GM23338 (cell line): ENCODE measurements around the gene ZNFX1. TPM values are rescaled to one million over a fixed set of nuclear protein-coding genes. Genes with fewer than 3 reads are reported as not detected.

Experiments
- ATAC-seq: fragments of 200-7000 bp; cut with Tn5 transposase; 3 replicates; pipeline ENCODE4 v1.9.1; 2020
- DNase-seq: peaks from one replicate; pipeline ENCODE4 v3.0.0-alpha.2; 2015; ENCODE audit warnings: low spot score
- H2AFZ ChIP-seq: fragments of 200-600 bp; sonication (generic); 2 replicates; pipeline ENCODE4 v1.8.0; 2016; ENCODE audit warnings: antibody characterized with exemption, mild to moderate bottlenecking, moderate library complexity
- H3F3A ChIP-seq: fragments of 200-600 bp; sonication (generic); replicated peaks from 2 replicates; pipeline ENCODE4 v1.8.0; 2017; ENCODE audit warnings: antibody characterized with exemption, mixed run types, low read depth
- H3K27ac ChIP-seq: fragments of 200-600 bp; sonication (generic); 2 replicates; pipeline ENCODE4 v1.6.1; 2016; ENCODE audit warnings: low read depth
- H3K27me3 ChIP-seq: fragments of 200-600 bp; sonication (generic); 2 replicates; pipeline ENCODE4 v1.8.0; 2016; ENCODE audit warnings: mild to moderate bottlenecking, mixed run types, moderate library complexity; ENCODE audit not compliant: insufficient read depth
- H3K36me3 ChIP-seq: fragments of 200-600 bp; sonication (generic); 2 replicates; pipeline ENCODE4 v1.8.0; 2016; ENCODE audit warnings: mild to moderate bottlenecking; ENCODE audit not compliant: insufficient read depth
- H3K4me1 ChIP-seq: fragments of 200-600 bp; sonication (generic); 2 replicates; pipeline ENCODE4 v1.8.0; 2016; ENCODE audit warnings: mild to moderate bottlenecking, moderate library complexity; ENCODE audit not compliant: insufficient read depth
- H3K4me2 ChIP-seq: fragments of 200-600 bp; sonication (generic); 2 replicates; pipeline ENCODE4 v1.7.1; 2017; ENCODE audit warnings: mixed run types
- H3K4me3 ChIP-seq: fragments of 200-600 bp; sonication (generic); 2 replicates; pipeline ENCODE4 v1.6.1; 2016; ENCODE audit warnings: mixed run types
- H3K79me2 ChIP-seq: fragments of 200-600 bp; sonication (generic); replicated peaks from 2 replicates; pipeline ENCODE4 v1.8.0; 2017; ENCODE audit warnings: mild to moderate bottlenecking; ENCODE audit not compliant: insufficient read depth
- H3K9me2 ChIP-seq: fragments of 200-600 bp; sonication (generic); 2 replicates; pipeline ENCODE4 v1.8.0; 2017; ENCODE audit not compliant: insufficient read depth
- H4K20me1 ChIP-seq: fragments of 200-600 bp; sonication (generic); replicated peaks from 2 replicates; pipeline ENCODE4 v1.8.0; 2017; ENCODE audit warnings: mild to moderate bottlenecking; ENCODE audit not compliant: insufficient read depth
- H3K27ac Mint-ChIP-seq: 2 replicates; pipeline ENCODE4 v1.8.0; 2020; ENCODE audit warnings: inconsistent platforms, mild to moderate bottlenecking, moderate library complexity, mixed read lengths
- H3K27me3 Mint-ChIP-seq: 3 replicates; pipeline ENCODE4 v1.8.0; 2022; ENCODE audit warnings: low read depth, mild to moderate bottlenecking, moderate library complexity, mixed read lengths, inconsistent platforms; ENCODE audit not compliant: insufficient read depth, poor library complexity
- H3K36me3 Mint-ChIP-seq: 3 replicates; pipeline ENCODE4 v1.8.0; 2021; ENCODE audit warnings: low read depth, mild to moderate bottlenecking, inconsistent platforms, moderate library complexity, mixed read lengths
- H3K4me1 Mint-ChIP-seq: 3 replicates; pipeline ENCODE4 v1.8.0; 2020; ENCODE audit warnings: mild to moderate bottlenecking, inconsistent platforms, mixed read lengths
- H3K4me3 Mint-ChIP-seq: 3 replicates; pipeline ENCODE4 v1.8.0; 2021; ENCODE audit warnings: moderate library complexity, mild to moderate bottlenecking, inconsistent platforms, mixed read lengths
- H3K9me3 Mint-ChIP-seq: 3 replicates; pipeline ENCODE4 v1.8.0; 2020; ENCODE audit warnings: moderate library complexity, mild to moderate bottlenecking, inconsistent platforms, mixed read lengths
- CREB1 ChIP-seq: fragments of 250-450 bp; sonication (Bioruptor Pico); IDR thresholded peaks from 2 replicates; pipeline ENCODE4 v1.5.0; 2020; ENCODE audit warnings: low read depth, mild to moderate bottlenecking, moderate library complexity
- EZH2 ChIP-seq: fragments of 200-600 bp; sonication (generic); IDR thresholded peaks from one replicate; pipeline ENCODE4 v1.8.0; 2017; ENCODE audit warnings: antibody characterized with exemption, mild to moderate bottlenecking, low read depth; ENCODE audit not compliant: unreplicated experiment
- EZH2phosphoT487 ChIP-seq: fragments of 200-600 bp; sonication (generic); IDR thresholded peaks from one replicate; pipeline ENCODE4 v1.8.1; 2018; ENCODE audit warnings: antibody characterized with exemption; ENCODE audit not compliant: unreplicated experiment
- JUNB ChIP-seq: IDR thresholded peaks from one replicate; pipeline ENCODE4 v1.6.1; 2016; ENCODE audit warnings: antibody characterized with exemption; ENCODE audit not compliant: unreplicated experiment
- NANOG ChIP-seq: IDR thresholded peaks from 2 replicates; pipeline ENCODE4 v1.6.1; 2016; ENCODE audit warnings: antibody characterized with exemption, borderline replicate concordance
- POLR2AphosphoS5 ChIP-seq: IDR thresholded peaks from 2 replicates; pipeline ENCODE4 v1.6.1; 2016; ENCODE audit warnings: antibody characterized with exemption, low read depth
- STAT1 ChIP-seq: IDR thresholded peaks from one replicate; pipeline ENCODE4 v1.6.1; 2016; ENCODE audit warnings: antibody characterized with exemption; ENCODE audit not compliant: unreplicated experiment
- ZNF114 ChIP-seq: fragments of 250-450 bp; sonication (Bioruptor Pico); IDR thresholded peaks from 2 replicates; pipeline ENCODE4 v1.5.0; 2020; ENCODE audit warnings: mild to moderate bottlenecking, moderate library complexity
- ZNF331 ChIP-seq: fragments of 250-450 bp; sonication (Bioruptor Pico); IDR thresholded peaks from 2 replicates; pipeline ENCODE4 v1.5.0; 2020; ENCODE audit warnings: low read depth, mild to moderate bottlenecking, moderate library complexity
- polyA plus RNA-seq: library from polyadenylated mRNA; unstranded; fragments of >200 nt; fragmentation: Nextera tagmentation; extraction: Ambion mirVana; gene quantifications from 2 replicates; pipeline ENCODE4 v1.2.1, GENCODE V29; 2016
- total RNA-seq: library from RNA; depleted of rRNA; stranded (reverse); fragments of >200 nt; shearing (Covaris generic); gene quantifications from 2 replicates; pipeline ENCODE4 v1.2.3, GENCODE V29; 2014
- TF ChIP-seq, protein P1 (sequence below): IDR thresholded peaks from one replicate; pipeline ENCODE4 v1.6.1; 2018; ENCODE audit warnings: antibody characterized with exemption; ENCODE audit not compliant: unreplicated experiment
- TF ChIP-seq, protein P2 (sequence below): fragments of 250-450 bp; sonication (Bioruptor Pico); IDR thresholded peaks from 2 replicates; pipeline ENCODE4 v1.5.0; 2020; ENCODE audit warnings: mild to moderate bottlenecking, moderate library complexity
- TF ChIP-seq, protein P3 (sequence below): IDR thresholded peaks from 2 replicates; pipeline ENCODE4 v1.6.1; 2016; ENCODE audit warnings: antibody characterized with exemption
- TF ChIP-seq, protein P4 (sequence below), 2 experiments: fragments of 200-600 bp in 1 of 2; sonication (generic) in 1 of 2; conservative IDR thresholded peaks; 2 replicates each; pipeline versions ENCODE4 v1.5.1 to v1.6.1; 2016 to 2017; ENCODE audit warnings: antibody characterized with exemption in 2 of 2, low read depth in 2 of 2, mild to moderate bottlenecking in 2 of 2, moderate library complexity in 1 of 2

Gene ZNFX1
- total and polyA plus RNA-seq, 2 experiments from 2014 or later: 6.1 to 12.1 TPM

DNA sequence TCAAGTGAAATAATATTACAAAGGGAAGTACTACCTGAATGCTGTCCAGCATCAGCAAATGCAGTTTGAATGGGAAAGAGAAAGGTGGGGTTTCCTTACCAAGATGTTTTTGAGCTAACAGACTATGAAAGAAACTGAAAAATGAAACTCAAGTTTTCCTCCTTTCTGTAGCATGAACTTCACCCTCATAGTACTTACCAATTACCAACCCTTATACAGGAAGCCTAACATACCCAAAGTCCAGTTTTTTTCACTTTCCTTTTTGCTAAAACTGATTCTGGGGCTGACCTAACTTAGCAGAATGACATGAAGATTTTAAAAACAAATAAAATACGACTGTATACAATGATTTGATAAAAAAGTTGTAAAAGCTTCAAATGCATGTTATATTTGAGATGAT is 5.2 kb downstream of the ZNFX1 start (continued):
- TF ChIP-seq, protein P1, sequence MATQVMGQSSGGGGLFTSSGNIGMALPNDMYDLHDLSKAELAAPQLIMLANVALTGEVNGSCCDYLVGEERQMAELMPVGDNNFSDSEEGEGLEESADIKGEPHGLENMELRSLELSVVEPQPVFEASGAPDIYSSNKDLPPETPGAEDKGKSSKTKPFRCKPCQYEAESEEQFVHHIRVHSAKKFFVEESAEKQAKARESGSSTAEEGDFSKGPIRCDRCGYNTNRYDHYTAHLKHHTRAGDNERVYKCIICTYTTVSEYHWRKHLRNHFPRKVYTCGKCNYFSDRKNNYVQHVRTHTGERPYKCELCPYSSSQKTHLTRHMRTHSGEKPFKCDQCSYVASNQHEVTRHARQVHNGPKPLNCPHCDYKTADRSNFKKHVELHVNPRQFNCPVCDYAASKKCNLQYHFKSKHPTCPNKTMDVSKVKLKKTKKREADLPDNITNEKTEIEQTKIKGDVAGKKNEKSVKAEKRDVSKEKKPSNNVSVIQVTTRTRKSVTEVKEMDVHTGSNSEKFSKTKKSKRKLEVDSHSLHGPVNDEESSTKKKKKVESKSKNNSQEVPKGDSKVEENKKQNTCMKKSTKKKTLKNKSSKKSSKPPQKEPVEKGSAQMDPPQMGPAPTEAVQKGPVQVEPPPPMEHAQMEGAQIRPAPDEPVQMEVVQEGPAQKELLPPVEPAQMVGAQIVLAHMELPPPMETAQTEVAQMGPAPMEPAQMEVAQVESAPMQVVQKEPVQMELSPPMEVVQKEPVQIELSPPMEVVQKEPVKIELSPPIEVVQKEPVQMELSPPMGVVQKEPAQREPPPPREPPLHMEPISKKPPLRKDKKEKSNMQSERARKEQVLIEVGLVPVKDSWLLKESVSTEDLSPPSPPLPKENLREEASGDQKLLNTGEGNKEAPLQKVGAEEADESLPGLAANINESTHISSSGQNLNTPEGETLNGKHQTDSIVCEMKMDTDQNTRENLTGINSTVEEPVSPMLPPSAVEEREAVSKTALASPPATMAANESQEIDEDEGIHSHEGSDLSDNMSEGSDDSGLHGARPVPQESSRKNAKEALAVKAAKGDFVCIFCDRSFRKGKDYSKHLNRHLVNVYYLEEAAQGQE: no peak
- TF ChIP-seq EZH2 (no peak), NANOG (no peak), ZNF331 (no peak), ZNF114 (CRISPR knock-in tag) (no peak), CREB1 (CRISPR knock-in tag) (no peak), POLR2AphosphoS5 (no peak), JUNB (no peak)

DNA sequence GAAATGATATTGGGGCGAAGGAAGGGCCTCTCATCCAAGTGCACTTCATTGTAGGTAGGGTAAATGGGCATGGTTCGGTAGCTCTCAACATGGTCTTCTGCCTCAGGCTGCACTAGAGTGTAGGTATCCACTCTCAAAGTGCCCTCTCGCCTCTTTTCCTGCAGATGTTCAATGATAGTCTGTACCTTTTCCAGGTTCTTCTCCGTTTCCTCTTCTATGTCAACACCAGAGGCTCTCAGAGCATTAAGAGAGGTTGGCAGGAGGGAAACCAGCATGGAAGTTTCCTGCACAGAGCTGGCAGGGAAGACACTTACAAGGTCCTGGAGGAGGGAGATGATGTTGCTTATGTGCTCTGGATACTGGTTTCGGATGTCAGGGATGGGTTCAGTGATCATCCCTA is 7.1 kb downstream of the ZNFX1 start:
- no peak overlapping the region for H3K27ac ChIP-seq
- peaks cover 76% of the 10 kb centered on the region for H3K79me2 ChIP-seq
- H3K27me3 Mint-ChIP-seq: peaks cover 3% of the 10 kb centered on the region
- peaks cover 31% of the 10 kb centered on the region for H4K20me1 ChIP-seq
- peaks cover 1% of the 10 kb centered on the region; the same call in 1 of the 3 replicates for H3K4me1 Mint-ChIP-seq
- peaks cover 3% of the 10 kb centered on the region; the same call in 1 of the 3 replicates for H3K9me3 Mint-ChIP-seq
- no peak for ATAC-seq
- H3K4me2 ChIP-seq: no peak overlapping the region
- H3K27ac Mint-ChIP-seq: no peak overlapping the region
- H3F3A ChIP-seq: peaks cover 5% of the 10 kb centered on the region; the same call in 1 of the 2 replicates
- H3K36me3 Mint-ChIP-seq: peaks cover 66% of the 10 kb centered on the region
- DNase-seq: no peak
- H2AFZ ChIP-seq: no peak overlapping the region
- no peaks in the 10 kb centered on the region; the same call in 1 of the 2 replicates for H3K4me1 ChIP-seq
- H3K4me3 Mint-ChIP-seq: no peak overlapping the region; the same call in 2 of the 3 replicates
- H3K9me2 ChIP-seq: 0 out of 2 replicates have a peak, but pooled peaks cover 3% of the 10 kb centered on the region
- peaks cover 51% of the 10 kb centered on the region for H3K36me3 ChIP-seq
- no peak overlapping the region for H3K4me3 ChIP-seq
- H3K27me3 ChIP-seq: no peaks in the 10 kb centered on the region
- TF ChIP-seq CREB1 (CRISPR knock-in tag) (no peak), NANOG (no peak), JUNB (no peak), EZH2phosphoT487 (no peak), ZNF331 (no peak), ZNF114 (CRISPR knock-in tag) (no peak), POLR2AphosphoS5 (no peak), STAT1 (no peak)
- TF ChIP-seq, protein P2, sequence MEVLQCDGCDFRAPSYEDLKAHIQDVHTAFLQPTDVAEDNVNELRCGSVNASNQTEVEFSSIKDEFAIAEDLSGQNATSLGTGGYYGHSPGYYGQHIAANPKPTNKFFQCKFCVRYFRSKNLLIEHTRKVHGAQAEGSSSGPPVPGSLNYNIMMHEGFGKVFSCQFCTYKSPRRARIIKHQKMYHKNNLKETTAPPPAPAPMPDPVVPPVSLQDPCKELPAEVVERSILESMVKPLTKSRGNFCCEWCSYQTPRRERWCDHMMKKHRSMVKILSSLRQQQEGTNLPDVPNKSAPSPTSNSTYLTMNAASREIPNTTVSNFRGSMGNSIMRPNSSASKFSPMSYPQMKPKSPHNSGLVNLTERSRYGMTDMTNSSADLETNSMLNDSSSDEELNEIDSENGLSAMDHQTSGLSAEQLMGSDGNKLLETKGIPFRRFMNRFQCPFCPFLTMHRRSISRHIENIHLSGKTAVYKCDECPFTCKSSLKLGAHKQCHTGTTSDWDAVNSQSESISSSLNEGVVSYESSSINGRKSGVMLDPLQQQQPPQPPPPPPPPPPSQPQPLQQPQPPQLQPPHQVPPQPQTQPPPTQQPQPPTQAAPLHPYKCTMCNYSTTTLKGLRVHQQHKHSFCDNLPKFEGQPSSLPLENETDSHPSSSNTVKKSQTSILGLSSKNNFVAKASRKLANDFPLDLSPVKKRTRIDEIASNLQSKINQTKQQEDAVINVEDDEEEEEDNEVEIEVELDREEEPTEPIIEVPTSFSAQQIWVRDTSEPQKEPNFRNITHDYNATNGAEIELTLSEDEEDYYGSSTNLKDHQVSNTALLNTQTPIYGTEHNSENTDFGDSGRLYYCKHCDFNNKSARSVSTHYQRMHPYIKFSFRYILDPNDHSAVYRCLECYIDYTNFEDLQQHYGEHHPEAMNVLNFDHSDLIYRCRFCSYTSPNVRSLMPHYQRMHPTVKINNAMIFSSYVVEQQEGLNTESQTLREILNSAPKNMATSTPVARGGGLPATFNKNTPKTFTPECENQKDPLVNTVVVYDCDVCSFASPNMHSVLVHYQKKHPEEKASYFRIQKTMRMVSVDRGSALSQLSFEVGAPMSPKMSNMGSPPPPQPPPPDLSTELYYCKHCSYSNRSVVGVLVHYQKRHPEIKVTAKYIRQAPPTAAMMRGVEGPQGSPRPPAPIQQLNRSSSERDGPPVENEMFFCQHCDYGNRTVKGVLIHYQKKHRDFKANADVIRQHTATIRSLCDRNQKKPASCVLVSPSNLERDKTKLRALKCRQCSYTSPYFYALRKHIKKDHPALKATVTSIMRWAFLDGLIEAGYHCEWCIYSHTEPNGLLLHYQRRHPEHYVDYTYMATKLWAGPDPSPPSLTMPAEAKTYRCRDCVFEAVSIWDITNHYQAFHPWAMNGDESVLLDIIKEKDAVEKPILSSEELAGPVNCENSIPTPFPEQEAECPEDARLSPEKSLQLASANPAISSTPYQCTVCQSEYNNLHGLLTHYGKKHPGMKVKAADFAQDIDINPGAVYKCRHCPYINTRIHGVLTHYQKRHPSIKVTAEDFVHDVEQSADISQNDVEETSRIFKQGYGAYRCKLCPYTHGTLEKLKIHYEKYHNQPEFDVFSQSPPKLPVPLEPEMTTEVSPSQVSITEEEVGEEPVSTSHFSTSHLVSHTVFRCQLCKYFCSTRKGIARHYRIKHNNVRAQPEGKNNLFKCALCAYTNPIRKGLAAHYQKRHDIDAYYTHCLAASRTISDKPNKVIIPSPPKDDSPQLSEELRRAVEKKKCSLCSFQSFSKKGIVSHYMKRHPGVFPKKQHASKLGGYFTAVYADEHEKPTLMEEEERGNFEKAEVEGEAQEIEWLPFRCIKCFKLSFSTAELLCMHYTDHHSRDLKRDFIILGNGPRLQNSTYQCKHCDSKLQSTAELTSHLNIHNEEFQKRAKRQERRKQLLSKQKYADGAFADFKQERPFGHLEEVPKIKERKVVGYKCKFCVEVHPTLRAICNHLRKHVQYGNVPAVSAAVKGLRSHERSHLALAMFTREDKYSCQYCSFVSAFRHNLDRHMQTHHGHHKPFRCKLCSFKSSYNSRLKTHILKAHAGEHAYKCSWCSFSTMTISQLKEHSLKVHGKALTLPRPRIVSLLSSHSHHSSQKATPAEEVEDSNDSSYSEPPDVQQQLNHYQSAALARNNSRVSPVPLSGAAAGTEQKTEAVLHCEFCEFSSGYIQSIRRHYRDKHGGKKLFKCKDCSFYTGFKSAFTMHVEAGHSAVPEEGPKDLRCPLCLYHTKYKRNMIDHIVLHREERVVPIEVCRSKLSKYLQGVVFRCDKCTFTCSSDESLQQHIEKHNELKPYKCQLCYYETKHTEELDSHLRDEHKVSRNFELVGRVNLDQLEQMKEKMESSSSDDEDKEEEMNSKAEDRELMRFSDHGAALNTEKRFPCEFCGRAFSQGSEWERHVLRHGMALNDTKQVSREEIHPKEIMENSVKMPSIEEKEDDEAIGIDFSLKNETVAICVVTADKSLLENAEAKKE: no peak
- TF ChIP-seq, protein P3, sequence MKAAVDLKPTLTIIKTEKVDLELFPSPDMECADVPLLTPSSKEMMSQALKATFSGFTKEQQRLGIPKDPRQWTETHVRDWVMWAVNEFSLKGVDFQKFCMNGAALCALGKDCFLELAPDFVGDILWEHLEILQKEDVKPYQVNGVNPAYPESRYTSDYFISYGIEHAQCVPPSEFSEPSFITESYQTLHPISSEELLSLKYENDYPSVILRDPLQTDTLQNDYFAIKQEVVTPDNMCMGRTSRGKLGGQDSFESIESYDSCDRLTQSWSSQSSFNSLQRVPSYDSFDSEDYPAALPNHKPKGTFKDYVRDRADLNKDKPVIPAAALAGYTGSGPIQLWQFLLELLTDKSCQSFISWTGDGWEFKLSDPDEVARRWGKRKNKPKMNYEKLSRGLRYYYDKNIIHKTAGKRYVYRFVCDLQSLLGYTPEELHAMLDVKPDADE: no peak
- TF ChIP-seq, protein P4, sequence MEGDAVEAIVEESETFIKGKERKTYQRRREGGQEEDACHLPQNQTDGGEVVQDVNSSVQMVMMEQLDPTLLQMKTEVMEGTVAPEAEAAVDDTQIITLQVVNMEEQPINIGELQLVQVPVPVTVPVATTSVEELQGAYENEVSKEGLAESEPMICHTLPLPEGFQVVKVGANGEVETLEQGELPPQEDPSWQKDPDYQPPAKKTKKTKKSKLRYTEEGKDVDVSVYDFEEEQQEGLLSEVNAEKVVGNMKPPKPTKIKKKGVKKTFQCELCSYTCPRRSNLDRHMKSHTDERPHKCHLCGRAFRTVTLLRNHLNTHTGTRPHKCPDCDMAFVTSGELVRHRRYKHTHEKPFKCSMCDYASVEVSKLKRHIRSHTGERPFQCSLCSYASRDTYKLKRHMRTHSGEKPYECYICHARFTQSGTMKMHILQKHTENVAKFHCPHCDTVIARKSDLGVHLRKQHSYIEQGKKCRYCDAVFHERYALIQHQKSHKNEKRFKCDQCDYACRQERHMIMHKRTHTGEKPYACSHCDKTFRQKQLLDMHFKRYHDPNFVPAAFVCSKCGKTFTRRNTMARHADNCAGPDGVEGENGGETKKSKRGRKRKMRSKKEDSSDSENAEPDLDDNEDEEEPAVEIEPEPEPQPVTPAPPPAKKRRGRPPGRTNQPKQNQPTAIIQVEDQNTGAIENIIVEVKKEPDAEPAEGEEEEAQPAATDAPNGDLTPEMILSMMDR (conservative IDR thresholded peaks at IDR 0.05; ENCODE audit: low read depth in 2 of 2): no peak
